HPDE6-E6E7 (cell line): ENCODE measurements around the gene PTX4.

ENCODE experiments used
- DNase-seq: peaks from one replicate; pipeline ENCODE4 v3.0.0; 2011; ENCODE audit warnings: missing footprints; ENCODE audit errors: extremely low spot score

Gene PTX4

GRCh38 chr16:1500465-1501150, 11.9 kb upstream of the PTX4 start:
- DNase-seq = no peak

GRCh38 chr16:1499756-1500464, 11.2 kb upstream of the PTX4 start:
- DNase-seq = no peak

GRCh38 chr16:1498899-1499676, 10.3 kb upstream of the PTX4 start:
- no peak for DNase-seq

GRCh38 chr16:1497014-1497598, 8.4 kb upstream of the PTX4 start:
- DNase-seq = no peak

- no peak for DNase-seq
Observed at GRCh38 chr16:1496464-1496863, 7.7 kb upstream of the PTX4 start.

GRCh38 chr16:1495889-1496262, 7.1 kb upstream of the PTX4 start:
- no peak for DNase-seq

- no peak for DNase-seq
Observed at GRCh38 chr16:1495211-1495888, 6.6 kb upstream of the PTX4 start.

GRCh38 chr16:1494711-1495110, 6.0 kb upstream of the PTX4 start:
- DNase-seq = no peak

- DNase-seq = peak; percentile 40
Observed at GRCh38 chr16:1494129-1494640, 5.4 kb upstream of the PTX4 start.

GRCh38 chr16:1493746-1494094, 5.0 kb upstream of the PTX4 start:
- peak; percentile 11 for DNase-seq

GRCh38 chr16:1492923-1493745, 4.4 kb upstream of the PTX4 start, which contains the start of gene TELO2:
TSS of gene TELO2 (plus strand) at chr16:1493360. CDS start at chr16:1494282, 922 bp downstream.
- DNase-seq = peak; percentile 80

GRCh38 chr16:1492082-1492922, 3.6 kb upstream of the PTX4 start:
- no peak for DNase-seq

GRCh38 chr16:1491327-1491726, 2.6 kb upstream of the PTX4 start:
- no peak for DNase-seq

- DNase-seq = no peak
Observed at GRCh38 chr16:1489077-1489476, 333 bp upstream of the PTX4 start.

- DNase-seq = no peak
Observed at GRCh38 chr16:1488054-1488601, 616 bp downstream of the PTX4 start.

GRCh38 chr16:1487395-1488053, 1.2 kb downstream of the PTX4 start:
- no peak for DNase-seq

- DNase-seq = no peak
Observed at GRCh38 chr16:1486551-1487390, 2.0 kb downstream of the PTX4 start.
